Activated naive CD4-positive, alpha-beta T cell treated with anti-CD3 and anti-CD28 coated beads for 36 hours (primary cell): Measurements from ENCODE around the gene KIF1A. TPM values are rescaled to one million over a fixed set of nuclear protein-coding genes. Genes with fewer than 3 reads are reported as not detected.

Source experiments
- CTCF ChIA-PET: fragments of 350-600 bp; sonication (Branson Sonifier 250); formaldehyde crosslinking; loops from one replicate; lab custom pipeline; 2021; ENCODE audit warnings: antibody characterized with exemption; lab: Charles Lee
- DNase-seq: peaks from one replicate; pipeline ENCODE4 v3.0.0-alpha.2; 2020
- H3K27ac Mint-ChIP-seq: one replicate; pipeline ENCODE4 v1.8.0; 2021; ENCODE audit warnings: mild to moderate bottlenecking, mixed read lengths
- H3K27me3 Mint-ChIP-seq: one replicate; pipeline ENCODE4 v1.8.0; 2021; ENCODE audit warnings: low read depth, mixed read lengths
- H3K36me3 Mint-ChIP-seq: one replicate; pipeline ENCODE4 v1.8.0; 2021; ENCODE audit warnings: low read depth, mixed read lengths
- H3K4me1 Mint-ChIP-seq: one replicate; pipeline ENCODE4 v1.8.0; 2021; ENCODE audit warnings: low read depth, mixed read lengths
- H3K4me3 Mint-ChIP-seq: one replicate; pipeline ENCODE4 v1.8.0; 2021; ENCODE audit warnings: mild to moderate bottlenecking, moderate library complexity, mixed read lengths
- H3K9me3 Mint-ChIP-seq: one replicate; pipeline ENCODE4 v1.8.0; 2021; ENCODE audit warnings: mixed read lengths
- intact Hi-C: fragments of 100-400 bp; cut with micrococcal nuclease; formaldehyde crosslinking; loops from one replicate; pipeline ENCODE4 v1.15.1; 2023
- total RNA-seq, 2 experiments: library from RNA; stranded (reverse); gene quantifications; one replicate each; pipeline ENCODE4 v1.2.3, GENCODE V29; 2021

KIF1A gene
- total RNA-seq, 2 experiments from 2014 or later: 8.4 TPM

GRCh38 chr2:240672076-240672700 lies 147.8 kb downstream of the KIF1A start:
- Mint-ChIP-seq H3K4me1 (no peaks in the 10 kb centered on the region), H3K27ac (no peak overlapping the region), H3K27me3 (peaks cover 17% of the 10 kb centered on the region), H3K9me3 (no peaks in the 10 kb centered on the region), H3K4me3 (no peak overlapping the region), H3K36me3 (no peaks in the 10 kb centered on the region)
- CTCF ChIA-PET: no interaction called here
- intact Hi-C loops: no loop called here
- DNase-seq: no peak

GRCh38 chr2:240670950-240671349 lies 149.1 kb downstream of the KIF1A start:
- intact Hi-C loops: no loop called here
- H3K36me3 Mint-ChIP-seq: no peaks in the 10 kb centered on the region
- H3K4me3 Mint-ChIP-seq: no peak overlapping the region
- DNase-seq: no peak
- no peaks in the 10 kb centered on the region for H3K4me1 Mint-ChIP-seq
- H3K9me3 Mint-ChIP-seq: no peaks in the 10 kb centered on the region
- CTCF ChIA-PET: no interaction called here
- H3K27ac Mint-ChIP-seq: no peak overlapping the region
- H3K27me3 Mint-ChIP-seq: peaks cover 20% of the 10 kb centered on the region

- intact Hi-C loops: no loop called here
- Mint-ChIP-seq H3K9me3 (no peaks in the 10 kb centered on the region), H3K27ac (no peak overlapping the region), H3K36me3 (no peaks in the 10 kb centered on the region), H3K4me3 (no peak overlapping the region), H3K27me3 (peaks cover 20% of the 10 kb centered on the region), H3K4me1 (no peaks in the 10 kb centered on the region)
- CTCF ChIA-PET: no interaction called here
- no peak for DNase-seq
These were observed 149.6 kb downstream of the KIF1A start for GRCh38 chr2:240670402-240670801.

GRCh38 chr2:240664622-240665021 lies 155.4 kb downstream of the KIF1A start:
- CTCF ChIA-PET: no interaction called here
- H3K36me3 Mint-ChIP-seq: no peaks in the 10 kb centered on the region
- no peak for DNase-seq
- H3K4me1 Mint-ChIP-seq: no peaks in the 10 kb centered on the region
- peaks cover 3% of the 10 kb centered on the region for H3K27me3 Mint-ChIP-seq
- intact Hi-C loops: no loop called here
- peaks cover 4% of the 10 kb centered on the region for H3K9me3 Mint-ChIP-seq
- no peak overlapping the region for H3K27ac Mint-ChIP-seq
- no peak overlapping the region for H3K4me3 Mint-ChIP-seq

Other genes starting within 250 kb of the KIF1A start
- 10 to 100 TPM; 24.9 to 28.5 TPM for gene CAPN10, start 233.5 kb downstream of the KIF1A start, total RNA-seq
- 1 to 10 TPM; 2.5 to 2.6 TPM for gene GPR35, start 194.7 kb downstream of the KIF1A start, total RNA-seq
- not detected for gene AQP12B, start 137.3 kb downstream of the KIF1A start, total RNA-seq
- gene AQP12A, start 128.4 kb downstream of the KIF1A start, total RNA-seq: not detected
- not detected for gene AGXT, start 48.6 kb upstream of the KIF1A start, total RNA-seq
- not detected for gene MAB21L4, start 75.9 kb upstream of the KIF1A start, total RNA-seq
- gene CROCC2, start 86.1 kb upstream of the KIF1A start, total RNA-seq: not detected
- gene SNED1, start 178.4 kb upstream of the KIF1A start, total RNA-seq: under 1 TPM; 0.35 to 0.60 TPM